HFFc6 (cell line): Measurements from ENCODE around the gene FAS. TPM values are rescaled to one million over a fixed set of nuclear protein-coding genes. Genes with fewer than 3 reads are reported as not detected.
A peak's percentile ranks its signal among the peaks of the same experiment; 100 is the strongest.

Source experiments
- DNase-seq: peaks from one replicate; pipeline ENCODE4 v3.0.0-alpha.2; 2018
- H3K27ac Mint-ChIP-seq: 2 replicates; pipeline ENCODE4 v1.8.0; 2020; ENCODE audit warnings: mild to moderate bottlenecking, mixed read lengths
- H3K27me3 Mint-ChIP-seq: 2 replicates; pipeline ENCODE4 v1.8.0; 2021; ENCODE audit warnings: mild to moderate bottlenecking, moderate library complexity, mixed read lengths; ENCODE audit not compliant: insufficient read depth
- H3K36me3 Mint-ChIP-seq: 2 replicates; pipeline ENCODE4 v1.8.0; 2021; ENCODE audit warnings: low read depth, mixed read lengths
- H3K4me1 Mint-ChIP-seq: 2 replicates; pipeline ENCODE4 v1.8.0; 2020; ENCODE audit warnings: low read depth, mixed read lengths
- H3K4me3 Mint-ChIP-seq: 2 replicates; pipeline ENCODE4 v1.8.0; 2020; ENCODE audit warnings: mild to moderate bottlenecking, moderate library complexity, mixed read lengths
- H3K9me3 Mint-ChIP-seq: 2 replicates; pipeline ENCODE4 v1.8.0; 2020; ENCODE audit warnings: mild to moderate bottlenecking, mixed read lengths
- CTCF ChIP-seq: fragments of 200-600 bp; sonication (generic); IDR thresholded peaks from 2 replicates; pipeline ENCODE4 v1.5.0; 2021; ENCODE audit warnings: antibody characterized with exemption, mild to moderate bottlenecking
- total RNA-seq, 6 experiments: library from RNA; stranded (reverse); fragmentation: NEBNext Ultra II Directional; extraction: Animal tissue kit (Norgen Biotek cat#: 25700); gene quantifications; 2 replicates in 1 of 6; 3 replicates in 5 of 6; pipeline ENCODE4 v1.2.3, GENCODE V29; 2021

The FAS gene
- total RNA-seq, 6 experiments from 2014 or later: 52.9 to 62.9 (median 57.5) TPM

- Mint-ChIP-seq H3K27ac (peak overlapping the region; percentile 85), H3K27me3 (no peaks in the 10 kb centered on the region; the same call in 1 of the 2 replicates), H3K4me1 (peaks cover 71% of the 10 kb centered on the region), H3K36me3 (no peaks in the 10 kb centered on the region), H3K9me3 (no peaks in the 10 kb centered on the region), H3K4me3 (no peak overlapping the region)
- no peak for TF ChIP-seq CTCF
- peak; percentile 25 for DNase-seq
Observed at GRCh38 chr10:88968391-88968790, 22.2 kb upstream of the FAS start.

DNA sequence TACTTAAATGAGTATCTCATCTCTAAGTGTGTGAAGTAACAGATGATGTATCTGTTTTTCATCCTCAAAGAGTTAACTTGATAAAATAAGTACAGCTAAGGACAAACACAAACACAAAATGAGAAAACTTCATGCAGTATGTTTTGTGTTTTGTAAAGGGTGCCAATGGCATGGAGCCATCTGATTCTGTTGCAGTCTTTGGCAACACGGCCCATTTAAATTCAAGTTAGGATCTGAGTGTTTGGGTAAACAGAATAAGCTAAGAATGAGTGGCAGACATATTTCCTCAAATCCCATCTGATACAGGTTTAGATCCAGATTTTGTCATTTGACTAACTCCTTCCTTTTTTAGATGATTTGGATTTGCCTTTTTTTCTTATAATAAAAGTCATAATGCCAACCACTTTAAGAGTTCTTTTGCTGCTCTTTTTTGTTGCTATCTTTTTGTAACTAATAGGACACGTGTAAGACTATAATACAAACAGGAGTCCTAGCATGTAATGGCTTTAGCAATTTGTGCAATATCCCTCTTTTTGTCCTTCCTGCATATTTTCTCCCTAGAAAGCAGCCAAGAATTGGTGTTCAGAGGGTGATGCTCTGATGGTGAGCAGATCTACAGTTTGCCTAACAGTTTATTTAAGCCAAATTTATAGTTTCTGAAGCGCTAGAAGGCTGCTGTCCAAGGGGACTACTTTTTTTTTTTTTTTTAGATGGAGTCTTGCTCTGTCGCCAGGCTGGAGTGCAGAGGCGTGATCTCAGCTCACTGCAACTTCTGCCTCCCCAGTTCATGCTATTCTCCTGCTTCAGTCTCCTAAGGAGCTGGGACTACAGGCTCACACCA lies 19.2 kb upstream of the FAS start:
- Mint-ChIP-seq H3K36me3 (no peaks in the 10 kb centered on the region; the same call in 1 of the 2 replicates), H3K9me3 (no peaks in the 10 kb centered on the region), H3K27me3 (no peaks in the 10 kb centered on the region; the same call in 1 of the 2 replicates), H3K27ac (peak overlapping the region; percentile 51), H3K4me3 (peak overlapping the region; percentile 64), H3K4me1 (peaks cover 81% of the 10 kb centered on the region)
- TF ChIP-seq CTCF: no peak
- DNase-seq: no peak

- DNase-seq: peak; percentile 23
- peak overlapping the region; percentile 42 for H3K27ac Mint-ChIP-seq
- H3K9me3 Mint-ChIP-seq: no peaks in the 10 kb centered on the region
- peaks cover 64% of the 10 kb centered on the region for H3K4me1 Mint-ChIP-seq
- no peak for TF ChIP-seq CTCF
- H3K4me3 Mint-ChIP-seq: peak overlapping the region; percentile 93
- no peaks in the 10 kb centered on the region; the same call in 1 of the 2 replicates for H3K27me3 Mint-ChIP-seq
- no peaks in the 10 kb centered on the region; the same call in 1 of the 2 replicates for H3K36me3 Mint-ChIP-seq
Observed at GRCh38 chr10:88974012-88974411, 16.6 kb upstream of the FAS start.

DNA sequence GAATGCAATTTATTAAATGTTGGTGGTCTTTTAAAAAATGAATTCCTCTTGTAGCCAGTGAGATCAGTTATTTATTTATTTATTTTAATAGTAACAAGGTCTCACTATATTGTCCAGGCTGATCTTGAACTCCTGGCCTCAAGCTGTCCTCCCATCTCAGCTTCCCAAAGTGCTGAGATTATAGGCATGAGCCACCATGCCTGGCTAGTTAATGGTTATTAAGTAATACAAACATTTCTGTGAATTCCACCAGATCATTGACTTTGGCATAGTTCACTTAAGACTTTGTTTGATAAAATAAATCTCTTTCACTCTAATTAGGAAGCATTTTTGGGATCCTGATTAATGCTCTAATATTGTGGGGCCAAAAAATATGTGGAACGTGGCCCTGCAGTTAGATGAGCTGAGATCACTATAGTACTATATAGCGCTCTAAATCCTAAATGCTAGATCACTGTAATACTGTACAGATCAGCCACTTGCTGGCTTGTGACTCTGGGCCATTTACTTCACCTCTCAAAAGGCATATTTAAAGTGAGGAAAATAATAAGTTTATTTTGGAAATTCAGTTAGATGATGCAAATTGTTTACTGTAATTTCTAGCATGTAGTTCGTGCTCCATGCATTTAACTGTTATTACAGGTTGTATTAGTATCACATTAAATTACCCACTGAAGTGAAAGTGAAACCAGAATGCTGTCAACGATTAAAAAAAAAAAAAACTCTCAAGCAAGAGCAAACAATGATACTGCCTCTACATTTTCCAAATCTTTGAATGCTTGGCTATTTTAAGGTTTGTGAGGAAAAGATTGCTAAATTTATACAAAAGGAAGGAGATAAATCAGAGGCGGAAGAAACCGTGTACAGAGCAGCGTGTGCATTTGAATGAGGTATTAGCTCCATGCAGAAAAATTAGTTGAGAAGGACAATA lies 15.9 kb upstream of the FAS start:
- Mint-ChIP-seq H3K27ac (peak overlapping the region; percentile 97), H3K27me3 (no peaks in the 10 kb centered on the region; the same call in 1 of the 2 replicates), H3K36me3 (no peaks in the 10 kb centered on the region; the same call in 1 of the 2 replicates), H3K4me1 (peaks cover 64% of the 10 kb centered on the region), H3K4me3 (peak overlapping the region; percentile 93), H3K9me3 (no peaks in the 10 kb centered on the region)
- no peak for DNase-seq
- no peak for TF ChIP-seq CTCF

DNA sequence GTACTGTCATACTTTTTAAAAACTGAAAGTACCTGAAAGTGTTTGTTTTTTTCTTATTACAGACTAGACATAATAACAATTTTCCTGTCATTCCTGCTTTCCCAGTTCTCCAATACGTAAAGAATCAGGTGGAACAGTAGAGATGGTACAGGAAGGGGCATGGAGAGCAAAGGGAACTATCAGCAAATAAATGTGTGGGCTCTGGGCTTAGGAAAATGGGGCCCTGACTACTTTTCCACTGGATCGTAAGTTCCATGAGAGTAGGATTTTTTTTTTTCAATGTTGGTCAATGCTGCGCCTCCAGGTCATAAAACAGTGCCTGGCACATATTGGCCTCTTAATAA lies 15.2 kb upstream of the FAS start:
- Mint-ChIP-seq H3K36me3 (no peaks in the 10 kb centered on the region; the same call in 1 of the 2 replicates), H3K27me3 (no peaks in the 10 kb centered on the region; the same call in 1 of the 2 replicates), H3K27ac (peak overlapping the region; percentile 97), H3K9me3 (no peaks in the 10 kb centered on the region), H3K4me1 (peaks cover 69% of the 10 kb centered on the region), H3K4me3 (peak overlapping the region; percentile 93)
- no peak for TF ChIP-seq CTCF
- no peak for DNase-seq
